DND-41 (cell line): Measurements from ENCODE around the gene AGAP1.

Experiments used
- ATAC-seq: fragments of 200-7000 bp; cut with Tn5 transposase; 3 replicates; pipeline ENCODE4 v1.9.1; 2021; ENCODE audit warnings: low read depth; ENCODE audit not compliant: insufficient read depth
- DNase-seq: peaks from one replicate; pipeline ENCODE4 v3.0.0-alpha.2; 2020
- H2AFZ ChIP-seq: 2 replicates; pipeline ENCODE4 v1.6.0; 2012; ENCODE audit warnings: low read depth, low read length
- H3K27ac ChIP-seq: 2 replicates; pipeline ENCODE4 v1.5.1; 2012; ENCODE audit warnings: low read length, inconsistent platforms
- H3K27me3 ChIP-seq: fragments of 200-600 bp; sonication (generic); 2 replicates; pipeline ENCODE4 v1.6.0; 2012; ENCODE audit warnings: low read length, mild to moderate bottlenecking, inconsistent platforms; ENCODE audit not compliant: insufficient read depth, poor library complexity
- H3K36me3 ChIP-seq: 2 replicates; pipeline ENCODE4 v1.5.1; 2012; ENCODE audit warnings: low read length, inconsistent platforms; ENCODE audit not compliant: insufficient read depth
- H3K4me1 ChIP-seq: 2 replicates; pipeline ENCODE4 v1.5.1; 2012; ENCODE audit warnings: mild to moderate bottlenecking, low read length; ENCODE audit not compliant: insufficient read depth
- H3K4me2 ChIP-seq: 2 replicates; pipeline ENCODE4 v1.6.0; 2012; ENCODE audit warnings: mild to moderate bottlenecking, moderate library complexity, low read length, inconsistent platforms; ENCODE audit not compliant: insufficient read depth
- H3K4me3 ChIP-seq, 2 experiments: fragments of 200-600 bp in 1 of 2; shearing (Covaris generic) in 1 of 2; 2 replicates each; pipeline ENCODE4 v1.5.1; 2012 to 2016; ENCODE audit warnings: inconsistent platforms in 2 of 2, low read length in 2 of 2, mild to moderate bottlenecking in 2 of 2, low read depth in 1 of 2, moderate library complexity in 1 of 2
- H3K79me2 ChIP-seq: 2 replicates; pipeline ENCODE4 v1.6.0; 2012; ENCODE audit warnings: low read length, inconsistent platforms; ENCODE audit not compliant: insufficient read depth
- H3K9ac ChIP-seq: 2 replicates; pipeline ENCODE4 v1.6.0; 2012; ENCODE audit warnings: low read depth, mild to moderate bottlenecking, inconsistent platforms, low read length, moderate library complexity
- H3K9me3 ChIP-seq: 2 replicates; pipeline ENCODE4 v1.5.1; 2012; ENCODE audit warnings: low read length, moderate library complexity, mild to moderate bottlenecking, inconsistent platforms; ENCODE audit not compliant: insufficient read depth, severe bottlenecking
- H4K20me1 ChIP-seq: 2 replicates; pipeline ENCODE4 v1.6.0; 2012; ENCODE audit warnings: low read length; ENCODE audit not compliant: insufficient read depth
- EZH2 ChIP-seq: IDR thresholded peaks from 3 replicates; pipeline ENCODE4 v1.6.1; 2012; ENCODE audit warnings: borderline replicate concordance, low read depth, mild to moderate bottlenecking, moderate library complexity, low read length, inconsistent platforms; ENCODE audit not compliant: severe bottlenecking
- TF ChIP-seq, protein P1 (sequence below): IDR thresholded peaks from 2 replicates; pipeline ENCODE4 v1.5.1; 2012; ENCODE audit warnings: borderline replicate concordance, low read length, moderate library complexity, mild to moderate bottlenecking; ENCODE audit not compliant: poor library complexity, severe bottlenecking; ENCODE audit errors: extremely low read depth

Gene AGAP1

DNA sequence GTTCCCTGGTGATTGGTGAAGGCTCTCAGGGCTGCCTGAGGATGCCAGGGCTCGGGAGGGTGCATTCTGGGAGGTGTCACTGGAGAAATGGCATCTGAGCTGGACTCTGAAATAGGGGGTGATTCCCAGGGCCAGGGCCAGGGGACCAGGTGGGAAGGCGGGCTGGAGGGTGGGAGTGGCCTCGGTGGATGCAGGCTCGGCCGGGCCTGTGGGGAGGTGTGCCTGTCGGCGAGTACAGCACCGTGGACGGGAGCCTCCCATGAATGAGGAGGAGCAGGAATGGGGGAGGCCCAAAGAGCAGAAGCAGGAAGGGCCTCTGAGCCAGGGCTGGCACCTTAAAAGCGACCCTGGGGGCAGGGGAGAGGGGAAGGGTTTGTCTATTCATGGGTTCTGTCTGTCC is 557.5 kb downstream of the AGAP1 start:
- no peak for ATAC-seq

DNA sequence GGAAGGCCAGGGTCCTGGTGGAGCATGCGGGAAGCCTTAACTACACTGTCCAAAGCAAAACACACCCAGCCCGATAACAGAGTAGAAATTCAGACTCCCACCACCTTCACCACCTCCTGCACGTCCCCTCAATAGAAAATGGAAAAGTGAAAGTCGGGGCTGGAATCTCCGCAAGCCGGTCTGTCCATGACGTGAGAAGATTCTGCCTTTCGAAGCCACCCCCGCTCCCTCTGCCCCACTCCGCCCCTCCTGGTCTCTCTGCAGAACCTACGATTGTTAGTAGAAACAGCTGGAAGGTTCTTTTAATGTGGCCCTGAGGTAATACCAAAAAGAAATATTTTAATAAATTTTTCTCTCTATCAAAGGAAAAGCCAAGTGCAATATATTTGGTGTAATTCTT is 558.0 kb downstream of the AGAP1 start:
- DNase-seq, result no peak
- TF ChIP-seq, protein P1, sequence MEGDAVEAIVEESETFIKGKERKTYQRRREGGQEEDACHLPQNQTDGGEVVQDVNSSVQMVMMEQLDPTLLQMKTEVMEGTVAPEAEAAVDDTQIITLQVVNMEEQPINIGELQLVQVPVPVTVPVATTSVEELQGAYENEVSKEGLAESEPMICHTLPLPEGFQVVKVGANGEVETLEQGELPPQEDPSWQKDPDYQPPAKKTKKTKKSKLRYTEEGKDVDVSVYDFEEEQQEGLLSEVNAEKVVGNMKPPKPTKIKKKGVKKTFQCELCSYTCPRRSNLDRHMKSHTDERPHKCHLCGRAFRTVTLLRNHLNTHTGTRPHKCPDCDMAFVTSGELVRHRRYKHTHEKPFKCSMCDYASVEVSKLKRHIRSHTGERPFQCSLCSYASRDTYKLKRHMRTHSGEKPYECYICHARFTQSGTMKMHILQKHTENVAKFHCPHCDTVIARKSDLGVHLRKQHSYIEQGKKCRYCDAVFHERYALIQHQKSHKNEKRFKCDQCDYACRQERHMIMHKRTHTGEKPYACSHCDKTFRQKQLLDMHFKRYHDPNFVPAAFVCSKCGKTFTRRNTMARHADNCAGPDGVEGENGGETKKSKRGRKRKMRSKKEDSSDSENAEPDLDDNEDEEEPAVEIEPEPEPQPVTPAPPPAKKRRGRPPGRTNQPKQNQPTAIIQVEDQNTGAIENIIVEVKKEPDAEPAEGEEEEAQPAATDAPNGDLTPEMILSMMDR, result no peak
- TF ChIP-seq EZH2, result no peak
- Histone ChIP-seq H3K27ac (no peak overlapping the region), H2AFZ (no peak overlapping the region), H3K4me2 (no peak overlapping the region), H3K4me1 (peaks cover 29% of the 10 kb centered on the region), H4K20me1 (peaks cover 10% of the 10 kb centered on the region), H3K9ac (no peak overlapping the region), H3K9me3 (no peaks in the 10 kb centered on the region), H3K79me2 (no peaks in the 10 kb centered on the region), H3K27me3 (no peaks in the 10 kb centered on the region), H3K36me3 (no peaks in the 10 kb centered on the region), H3K4me3 (no peak overlapping the region)
- no peak for ATAC-seq

More for the DNA sequence above, 557.5 kb downstream of the AGAP1 start:
- Histone ChIP-seq H3K27me3 (no peaks in the 10 kb centered on the region), H4K20me1 (peaks cover 13% of the 10 kb centered on the region), H3K4me3 (no peak overlapping the region), H3K4me2 (no peak overlapping the region), H3K79me2 (no peaks in the 10 kb centered on the region), H3K36me3 (no peaks in the 10 kb centered on the region), H3K9me3 (no peaks in the 10 kb centered on the region), H2AFZ (no peak overlapping the region), H3K27ac (no peak overlapping the region), H3K9ac (no peak overlapping the region), H3K4me1 (peaks cover 24% of the 10 kb centered on the region)
- TF ChIP-seq, protein P1, result no peak
- TF ChIP-seq EZH2, result no peak
- no peak for DNase-seq

DNA sequence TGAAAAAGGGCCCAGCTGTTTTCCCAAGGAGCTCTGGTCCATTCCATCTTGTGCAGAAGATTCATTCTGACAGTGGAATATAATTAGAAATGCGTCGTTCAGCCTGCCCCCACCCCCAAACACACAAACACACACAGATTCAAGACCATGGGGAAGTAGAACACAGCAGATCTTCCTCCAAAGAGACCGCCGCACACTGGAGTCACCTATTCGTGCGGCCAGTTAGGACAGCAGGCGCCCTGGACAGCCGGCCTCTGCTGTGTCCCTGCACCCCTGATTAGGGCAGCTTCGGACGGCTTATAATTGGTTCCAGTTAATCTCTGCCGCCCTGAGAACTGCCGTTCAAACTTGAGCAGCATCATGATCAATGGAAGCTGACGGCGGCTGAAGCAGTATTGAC is 558.4 kb downstream of the AGAP1 start:
- Histone ChIP-seq H3K4me1 (peaks cover 33% of the 10 kb centered on the region), H3K4me2 (no peak overlapping the region), H3K9ac (no peak overlapping the region), H2AFZ (no peak overlapping the region), H3K4me3 (no peak overlapping the region), H3K36me3 (no peaks in the 10 kb centered on the region), H3K9me3 (no peaks in the 10 kb centered on the region), H4K20me1 (peaks cover 7% of the 10 kb centered on the region), H3K27ac (no peak overlapping the region), H3K27me3 (no peaks in the 10 kb centered on the region), H3K79me2 (no peaks in the 10 kb centered on the region)
- ATAC-seq (no peak), DNase-seq (no peak)
- TF ChIP-seq EZH2, result no peak
- TF ChIP-seq, protein P1, result no peak
